Measurements from ENCODE around the gene SMIM32.

DNA sequence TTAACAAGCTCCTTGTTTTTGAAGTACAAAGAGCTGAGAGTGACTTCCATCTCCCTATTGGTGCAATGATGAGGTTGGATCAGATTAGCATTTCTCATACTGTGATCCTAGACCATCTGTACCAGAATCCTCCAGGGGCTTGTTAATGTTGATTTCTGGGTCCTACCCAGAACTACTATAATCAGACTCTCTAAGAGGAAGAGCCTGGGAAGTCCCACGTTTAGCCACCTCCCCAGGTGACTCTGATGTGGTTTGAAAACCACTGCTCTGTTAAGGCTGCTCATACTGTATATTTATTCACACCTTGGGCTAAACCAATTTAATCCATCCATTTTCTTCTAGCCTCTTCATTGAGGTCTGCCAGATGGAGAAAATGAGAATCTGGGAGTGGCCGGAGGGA lies 49.6 kb upstream of the SMIM32 start:
- TF ChIP-seq POLR2A (IDR thresholded peaks at IDR 0.05) (no peak), POLR2AphosphoS5 (IDR thresholded peaks at IDR 0.05) (no peak), EP300 (IDR thresholded peaks at IDR 0.05) (no peak)
- TF ChIP-seq, protein P1, sequence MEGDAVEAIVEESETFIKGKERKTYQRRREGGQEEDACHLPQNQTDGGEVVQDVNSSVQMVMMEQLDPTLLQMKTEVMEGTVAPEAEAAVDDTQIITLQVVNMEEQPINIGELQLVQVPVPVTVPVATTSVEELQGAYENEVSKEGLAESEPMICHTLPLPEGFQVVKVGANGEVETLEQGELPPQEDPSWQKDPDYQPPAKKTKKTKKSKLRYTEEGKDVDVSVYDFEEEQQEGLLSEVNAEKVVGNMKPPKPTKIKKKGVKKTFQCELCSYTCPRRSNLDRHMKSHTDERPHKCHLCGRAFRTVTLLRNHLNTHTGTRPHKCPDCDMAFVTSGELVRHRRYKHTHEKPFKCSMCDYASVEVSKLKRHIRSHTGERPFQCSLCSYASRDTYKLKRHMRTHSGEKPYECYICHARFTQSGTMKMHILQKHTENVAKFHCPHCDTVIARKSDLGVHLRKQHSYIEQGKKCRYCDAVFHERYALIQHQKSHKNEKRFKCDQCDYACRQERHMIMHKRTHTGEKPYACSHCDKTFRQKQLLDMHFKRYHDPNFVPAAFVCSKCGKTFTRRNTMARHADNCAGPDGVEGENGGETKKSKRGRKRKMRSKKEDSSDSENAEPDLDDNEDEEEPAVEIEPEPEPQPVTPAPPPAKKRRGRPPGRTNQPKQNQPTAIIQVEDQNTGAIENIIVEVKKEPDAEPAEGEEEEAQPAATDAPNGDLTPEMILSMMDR (IDR thresholded peaks at IDR 0.05): no peak
